HG03354 (cell line): ENCODE data around the gene ABLIM1.

Experiments used
- ATAC-seq: cut with Tn5 transposase; IDR thresholded peaks from one replicate; pipeline ENCODE4 v1.9.1; 2021; ENCODE audit warnings: mild to moderate bottlenecking; ENCODE audit not compliant: unreplicated experiment, poor library complexity, severe bottlenecking

ABLIM1 gene

DNA sequence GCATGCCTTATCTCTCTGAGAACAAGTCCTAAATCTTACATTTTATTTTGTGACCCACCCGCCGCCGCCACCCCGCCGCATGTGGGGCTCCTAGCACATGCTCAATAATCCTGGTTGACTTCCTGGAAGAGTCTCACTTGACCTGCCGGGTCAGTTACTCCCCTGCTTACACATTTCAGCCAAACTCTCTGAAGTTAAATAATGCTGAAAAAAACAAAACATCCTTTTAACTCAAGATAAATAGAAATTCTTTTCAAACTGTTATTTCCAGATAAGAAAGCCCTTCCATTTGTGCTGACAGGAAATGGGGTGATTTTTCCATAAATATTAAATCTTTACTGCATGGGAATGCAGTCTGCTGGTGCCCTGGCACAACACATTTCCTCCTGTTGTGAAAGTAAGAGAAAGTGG lies 123.5 kb downstream of the ABLIM1 start:
- no peak for ATAC-seq

DNA sequence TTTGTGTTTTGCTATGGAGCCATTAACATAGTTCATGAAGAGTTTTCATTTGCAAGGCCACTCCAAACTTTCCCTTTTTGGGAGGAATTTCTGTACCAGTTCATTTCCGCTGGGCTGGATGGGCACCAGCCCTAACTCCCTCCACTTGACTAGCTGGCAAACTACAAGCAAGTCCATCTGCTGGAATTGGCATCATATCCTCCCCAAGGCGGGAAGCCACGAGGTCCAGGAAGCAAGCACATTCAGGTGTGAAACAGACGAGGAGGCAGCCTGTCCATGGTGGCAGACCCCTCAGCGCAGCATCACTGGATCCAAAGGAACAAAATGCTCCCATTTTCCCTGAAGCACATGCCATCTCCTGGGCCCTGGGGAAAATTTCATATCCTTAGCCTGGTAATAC lies 125.8 kb downstream of the ABLIM1 start:
- no peak for ATAC-seq

DNA sequence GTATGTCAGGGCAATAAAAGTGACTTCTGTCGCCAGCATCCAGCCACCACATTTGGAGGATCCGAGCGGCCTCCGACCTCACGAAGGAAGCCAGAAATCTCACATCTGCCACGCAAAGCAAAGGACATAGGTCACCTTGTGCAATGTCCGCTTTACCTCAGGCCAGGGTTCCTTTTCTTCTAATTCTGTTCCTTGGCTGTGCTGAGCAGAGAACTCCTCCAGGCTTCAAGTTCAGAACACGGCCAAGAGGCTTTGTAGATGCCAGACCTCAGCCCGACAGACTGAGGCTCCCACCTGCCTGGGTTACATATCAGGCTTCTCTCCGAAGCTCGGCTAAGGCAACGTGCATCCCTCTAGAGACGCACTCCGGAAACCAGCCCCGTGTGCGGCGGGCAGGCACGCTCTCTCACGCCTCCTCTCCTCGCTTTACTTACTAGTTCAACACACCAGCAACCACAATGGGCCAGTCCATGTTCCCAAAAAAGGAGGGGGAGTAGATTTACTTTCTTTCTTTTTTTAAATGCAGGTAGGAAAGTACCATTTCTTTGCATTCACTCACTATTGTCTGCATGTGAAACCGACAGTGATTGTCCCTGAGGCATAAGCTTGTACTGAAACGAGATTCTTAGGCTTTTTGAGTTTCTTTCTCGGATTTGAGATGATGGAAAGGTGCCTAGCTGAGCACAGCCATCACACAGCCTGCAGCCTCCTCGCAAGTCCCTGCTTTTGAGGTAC lies 131.4 kb downstream of the ABLIM1 start:
- ATAC-seq, result peak; percentile 98

DNA sequence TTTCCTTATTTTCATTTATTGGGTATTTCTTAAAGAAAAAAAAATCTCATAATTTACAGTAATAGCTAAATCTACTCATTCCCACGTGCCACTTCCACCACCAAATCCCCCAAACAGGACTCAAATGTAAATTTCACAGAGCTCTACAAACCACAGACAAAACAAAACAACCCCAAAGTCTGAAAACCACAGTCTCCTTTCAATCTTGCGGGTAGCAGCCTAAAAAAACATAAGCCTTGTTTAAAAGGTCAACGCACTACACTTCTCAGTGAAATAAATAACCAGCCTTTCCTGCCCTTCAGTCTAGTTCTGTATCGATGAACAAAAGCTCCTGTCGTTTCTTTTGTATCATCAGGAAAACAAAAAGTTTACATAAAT lies 132.0 kb downstream of the ABLIM1 start:
- ATAC-seq, result peak; percentile 36

DNA sequence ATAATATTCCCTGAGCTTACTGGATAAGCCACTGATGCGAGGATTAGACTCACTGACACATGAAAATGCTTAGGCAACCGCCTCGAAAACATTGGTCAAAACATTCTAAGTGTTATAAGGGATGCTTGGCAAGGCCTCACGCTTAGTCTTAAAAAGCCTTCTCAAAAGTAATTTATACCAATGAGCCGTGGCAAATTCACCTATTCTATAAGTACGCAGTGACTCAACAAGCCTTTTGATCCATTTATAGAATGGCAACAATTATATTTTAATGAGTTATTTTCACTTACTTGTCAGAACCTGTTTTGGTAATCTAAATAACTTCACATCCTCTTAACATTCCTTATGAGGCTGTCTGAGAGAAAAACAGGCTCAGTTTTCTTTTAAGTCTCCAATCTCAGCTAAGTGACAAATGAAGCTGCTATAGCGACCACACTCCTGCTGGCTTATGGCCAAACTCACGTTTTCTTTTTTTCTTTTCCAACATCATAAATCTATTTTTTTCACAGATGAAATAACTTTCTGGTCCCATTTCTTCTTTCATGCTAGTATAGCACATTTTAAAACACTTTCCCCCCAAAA lies 132.6 kb downstream of the ABLIM1 start:
- ATAC-seq, result no peak

DNA sequence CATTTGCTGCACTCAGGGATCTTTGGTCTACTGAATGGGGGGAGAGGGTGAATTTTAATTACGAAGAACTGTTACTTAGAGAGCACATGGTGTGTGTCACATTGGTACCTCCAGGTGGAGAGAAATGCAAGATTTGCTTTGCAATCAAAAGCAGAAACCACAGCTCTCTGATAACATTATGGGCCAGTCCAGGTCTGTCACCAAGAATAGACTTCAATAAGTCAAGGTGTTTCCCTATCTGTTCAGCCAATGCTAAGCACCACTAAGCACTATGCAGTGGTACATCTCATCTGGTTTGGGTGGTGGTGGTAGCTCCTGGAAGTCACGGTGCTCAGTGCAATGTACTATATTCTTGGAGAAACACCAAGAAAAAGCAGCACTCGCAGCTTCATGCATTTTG lies 134.2 kb downstream of the ABLIM1 start:
- no peak for ATAC-seq

DNA sequence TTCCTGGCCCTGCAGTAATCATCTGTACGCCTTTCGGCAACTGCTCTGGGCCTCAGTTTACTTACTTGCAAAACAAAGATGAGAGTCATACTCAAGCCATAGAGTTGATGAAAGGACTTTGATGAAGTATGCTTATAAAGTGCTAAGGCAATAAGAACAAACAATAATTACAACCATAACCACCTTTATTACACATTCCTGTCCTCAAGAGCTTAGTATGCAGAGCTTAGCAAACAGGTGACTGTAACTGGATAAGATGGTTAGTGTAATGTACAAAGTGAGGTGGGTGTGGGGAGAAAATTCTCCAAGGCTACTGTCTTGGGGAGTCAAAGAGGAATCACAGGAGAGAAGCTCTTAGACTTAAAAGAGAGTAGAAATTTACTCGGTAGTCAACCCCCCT lies 136.8 kb downstream of the ABLIM1 start:
- ATAC-seq, result no peak

DNA sequence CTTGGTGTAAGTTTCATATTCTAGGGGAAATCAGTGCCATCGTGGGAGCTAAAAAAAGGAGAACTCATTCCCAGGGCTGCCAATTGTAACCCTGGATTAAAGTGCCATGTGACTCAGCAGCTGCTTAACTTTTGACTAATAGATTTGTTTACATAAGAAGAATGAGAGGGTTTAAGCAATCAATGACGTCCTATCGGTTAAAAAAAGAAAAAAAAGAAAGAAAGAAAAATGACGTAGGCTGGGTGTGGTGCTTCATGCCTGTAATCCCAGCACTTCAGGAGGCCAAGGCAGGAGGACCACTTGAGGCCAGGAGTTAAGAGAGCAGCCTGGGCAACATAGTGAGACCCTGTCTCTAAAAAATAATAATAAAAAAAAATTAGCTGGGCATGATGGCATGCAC lies 137.6 kb downstream of the ABLIM1 start:
- no peak for ATAC-seq

DNA sequence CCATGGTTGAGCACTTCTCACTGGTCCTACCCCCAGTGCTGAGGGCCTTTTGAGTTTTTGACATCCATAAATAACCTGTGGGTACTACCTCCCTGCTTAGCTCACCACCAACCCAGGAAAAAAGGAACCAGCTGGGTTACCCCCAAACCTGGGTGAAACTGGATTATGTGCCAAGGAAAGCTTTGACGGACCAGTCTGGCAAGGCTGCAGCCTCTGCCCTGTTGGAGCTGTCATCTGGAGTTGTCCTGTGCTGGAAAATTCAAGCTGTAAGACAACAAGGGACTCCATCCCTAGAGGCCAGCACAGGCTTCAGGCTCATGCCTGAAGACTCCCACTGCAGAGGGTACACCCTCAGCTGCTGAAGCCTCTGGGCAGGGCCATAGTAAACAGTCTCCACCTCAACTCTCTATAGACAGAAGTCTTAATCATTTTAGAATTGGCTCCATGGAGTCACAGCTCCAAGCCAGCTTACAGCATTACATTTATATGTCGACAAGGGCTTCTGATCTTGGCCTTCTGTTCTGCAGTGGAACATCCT lies 138.2 kb downstream of the ABLIM1 start:
- ATAC-seq, result no peak

DNA sequence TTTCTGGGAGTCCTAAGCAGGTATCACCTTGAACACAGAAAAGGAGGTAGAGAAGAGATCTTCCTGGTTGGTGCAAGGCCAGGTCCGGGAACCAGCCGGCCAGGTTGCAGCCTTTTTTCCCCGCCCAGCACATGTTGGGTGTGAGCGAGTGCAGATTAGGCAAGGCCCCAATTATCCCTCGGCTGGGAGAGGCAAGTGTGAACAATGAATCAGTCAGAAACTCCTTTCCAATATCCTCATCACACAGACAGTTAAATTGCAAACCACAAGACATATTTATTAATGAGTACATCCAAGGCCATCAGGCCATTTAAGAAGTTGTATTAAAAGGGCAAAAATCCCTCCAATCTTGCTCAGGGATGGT lies 138.8 kb downstream of the ABLIM1 start:
- ATAC-seq, result no peak

DNA sequence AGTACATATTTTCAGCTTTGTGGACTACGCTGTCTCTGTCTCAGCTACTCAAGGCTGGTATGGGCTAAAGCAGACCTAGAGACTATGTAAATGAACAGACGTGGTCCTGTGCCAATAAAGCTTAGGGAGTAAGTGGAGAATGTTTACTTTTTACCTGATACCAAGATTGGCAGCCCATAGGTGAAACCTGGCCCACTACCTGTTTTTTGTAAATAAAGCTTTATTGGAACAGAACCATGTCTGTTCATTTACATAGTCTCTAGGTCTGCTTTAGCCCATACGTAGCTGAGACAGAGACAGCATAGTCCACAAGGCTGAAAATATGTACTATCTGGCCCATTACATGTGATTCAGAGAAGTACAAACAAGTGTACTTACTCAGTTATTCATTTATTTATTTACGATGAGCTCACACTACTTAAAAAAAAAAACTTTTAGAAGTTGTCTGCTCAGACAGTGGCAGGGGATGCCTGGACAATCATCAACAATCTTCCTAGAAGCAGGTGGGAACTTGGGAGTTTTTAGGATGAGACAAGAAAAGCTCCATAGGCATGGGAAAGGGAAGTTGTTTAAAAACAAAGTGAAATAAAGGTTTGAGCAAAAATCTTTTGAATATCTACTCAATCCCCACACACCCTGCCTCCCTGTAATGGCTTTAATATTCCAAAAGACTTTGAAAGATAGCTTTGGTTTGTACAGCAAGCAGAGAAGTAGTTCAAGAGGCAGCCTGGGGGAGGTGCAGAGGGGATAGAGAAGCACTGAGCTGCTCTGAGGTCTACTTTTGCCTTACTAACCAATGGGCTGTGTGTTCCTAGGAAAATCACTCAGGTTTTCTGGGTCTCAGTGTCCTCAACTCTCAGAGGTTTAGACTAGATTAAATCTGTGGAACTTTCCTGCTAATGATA lies 139.4 kb downstream of the ABLIM1 start:
- no peak for ATAC-seq

DNA sequence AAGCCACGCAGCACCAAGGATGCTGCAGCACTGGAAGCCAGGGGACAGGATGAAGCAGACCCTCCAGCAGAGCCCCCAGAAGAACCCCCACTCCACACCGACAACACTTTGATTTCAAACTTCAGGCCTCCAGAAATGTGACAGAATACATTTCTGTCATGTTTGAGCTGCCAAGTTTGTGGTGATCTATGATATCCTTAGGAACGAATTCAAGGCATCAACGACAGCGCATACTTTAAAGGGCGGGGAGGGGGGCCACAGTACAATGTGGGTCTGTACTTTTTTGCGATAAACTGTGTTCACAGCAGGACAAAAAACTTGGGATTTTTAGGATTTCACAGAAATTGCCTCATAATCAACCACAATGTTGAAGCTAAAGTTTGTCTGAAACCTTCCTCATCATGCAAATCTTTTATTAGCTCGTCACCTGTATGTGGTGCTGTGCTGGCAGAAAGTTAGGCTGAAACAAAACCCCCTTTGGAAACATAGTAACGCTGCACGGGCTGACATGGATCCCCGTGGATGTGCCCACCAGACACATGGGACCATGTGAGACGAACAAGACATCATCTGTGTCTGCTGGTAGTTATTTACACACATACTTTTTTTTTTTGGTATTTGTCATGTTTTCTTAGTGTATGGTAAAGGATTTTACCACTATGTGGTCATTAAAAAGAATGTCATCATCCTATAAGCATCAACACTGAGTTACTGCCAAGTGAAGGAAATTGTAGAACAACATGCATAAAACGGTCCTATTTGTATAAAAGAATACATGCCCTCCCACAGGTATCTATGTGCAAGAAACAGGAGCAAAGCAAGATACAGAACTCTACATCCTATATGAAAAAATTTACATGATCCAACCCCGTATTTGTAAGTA lies 140.5 kb downstream of the ABLIM1 start:
- no peak for ATAC-seq

DNA sequence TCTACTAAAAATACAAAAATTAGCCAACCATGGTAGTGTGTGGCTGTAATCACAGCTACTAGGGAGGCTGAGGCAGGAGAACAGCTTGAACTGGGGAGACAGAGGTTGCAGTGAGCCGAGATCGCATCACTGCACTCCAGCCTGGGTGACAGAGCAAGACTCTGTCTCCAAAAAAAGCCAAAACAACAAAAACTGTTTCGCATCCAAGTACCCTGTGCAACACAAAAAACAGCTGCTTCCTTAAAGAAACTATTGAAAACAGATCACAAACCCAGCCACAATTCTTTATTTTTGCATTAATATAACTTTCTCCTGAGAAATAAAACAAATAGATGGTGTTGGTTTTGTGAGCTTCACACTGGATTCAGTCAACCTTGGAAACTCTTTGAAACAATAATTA lies 141.7 kb downstream of the ABLIM1 start:
- peak; percentile 53 for ATAC-seq

DNA sequence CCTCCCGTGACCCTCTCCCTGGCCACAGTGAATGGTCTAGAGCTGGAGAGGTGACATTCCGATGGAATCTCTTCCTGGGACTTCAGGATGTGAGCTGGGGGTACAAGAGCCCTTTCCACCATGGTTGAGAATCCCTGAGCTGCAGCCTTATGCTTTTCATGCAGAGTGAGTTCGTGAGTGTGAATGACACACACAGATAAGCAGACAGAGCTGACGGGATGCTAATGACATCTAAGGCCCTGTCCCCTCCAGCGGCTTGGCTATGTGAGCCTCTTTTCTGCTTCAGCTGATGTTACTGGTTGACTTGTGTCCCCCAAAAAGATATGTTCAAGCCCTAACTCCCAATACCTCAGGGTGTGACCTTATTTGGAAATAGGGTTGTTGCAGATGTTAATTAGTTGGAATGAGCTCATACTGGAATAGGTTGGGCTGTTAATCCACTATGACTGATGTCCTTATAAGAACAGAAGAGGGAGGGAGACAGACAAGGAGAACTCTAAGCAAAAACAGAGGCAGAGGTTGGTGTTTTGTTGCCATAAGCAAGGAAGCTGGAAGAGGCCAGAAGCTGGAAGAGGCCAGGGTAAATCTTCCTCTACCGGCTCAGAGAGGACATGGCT lies 142.7 kb downstream of the ABLIM1 start:
- ATAC-seq, result no peak

DNA sequence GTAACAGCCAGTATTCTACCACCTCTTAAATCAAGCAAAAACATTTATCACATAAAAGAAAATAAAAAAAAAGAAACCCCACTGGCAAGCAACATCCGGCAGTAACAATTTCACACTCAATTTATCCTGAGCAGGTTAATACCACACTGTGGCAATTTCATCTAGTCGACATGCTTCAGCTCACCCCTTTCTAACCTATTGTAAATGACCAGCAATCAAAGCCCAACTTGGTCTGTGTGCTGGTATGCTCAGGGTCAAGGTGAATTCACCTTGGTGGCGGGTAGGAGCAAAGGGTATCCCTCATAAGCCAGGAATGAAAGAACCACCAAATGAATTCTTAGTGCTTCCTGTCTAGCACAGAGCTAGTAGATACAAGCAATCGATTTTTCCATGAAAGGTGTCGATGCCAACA lies 144.7 kb downstream of the ABLIM1 start:
- no peak for ATAC-seq

DNA sequence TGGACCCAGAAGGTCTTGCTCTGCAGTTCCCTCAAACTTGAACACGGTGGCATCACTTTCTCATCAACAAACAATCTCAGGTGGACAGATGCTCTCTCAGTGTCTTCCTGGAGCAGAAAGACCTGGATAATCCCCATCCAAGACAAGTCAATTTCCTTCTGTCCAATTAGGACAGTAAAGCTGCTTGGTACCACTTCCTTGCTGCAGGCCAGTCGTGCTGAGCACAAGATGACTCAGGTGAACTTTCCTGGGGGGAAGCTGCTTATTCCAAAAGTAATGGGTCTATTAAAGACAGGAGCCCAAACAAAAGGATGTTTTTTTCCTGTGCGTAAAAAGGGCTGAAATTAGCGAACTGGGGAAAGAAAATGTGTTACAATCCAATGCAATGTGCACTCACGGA lies 146.2 kb downstream of the ABLIM1 start:
- ATAC-seq, result no peak

DNA sequence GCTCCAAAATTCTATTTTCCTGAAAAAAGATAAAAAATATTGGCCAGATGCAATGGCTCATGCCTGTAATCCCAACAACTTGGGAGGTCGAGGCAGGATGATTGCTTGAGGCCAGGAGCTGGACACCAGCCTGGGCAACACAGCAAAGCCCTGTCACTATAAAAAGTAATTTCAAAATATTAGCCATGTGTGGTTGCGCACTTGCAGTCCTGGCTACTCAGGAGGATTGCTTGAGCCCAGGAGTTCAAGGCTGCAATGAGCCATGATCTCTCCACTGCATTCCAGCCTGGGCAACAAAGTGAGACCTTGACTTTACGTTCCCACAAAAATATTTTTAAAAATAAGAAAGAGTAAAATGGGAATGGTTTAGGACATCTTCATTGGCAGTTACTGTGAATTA lies 149.7 kb downstream of the ABLIM1 start:
- ATAC-seq, result no peak

DNA sequence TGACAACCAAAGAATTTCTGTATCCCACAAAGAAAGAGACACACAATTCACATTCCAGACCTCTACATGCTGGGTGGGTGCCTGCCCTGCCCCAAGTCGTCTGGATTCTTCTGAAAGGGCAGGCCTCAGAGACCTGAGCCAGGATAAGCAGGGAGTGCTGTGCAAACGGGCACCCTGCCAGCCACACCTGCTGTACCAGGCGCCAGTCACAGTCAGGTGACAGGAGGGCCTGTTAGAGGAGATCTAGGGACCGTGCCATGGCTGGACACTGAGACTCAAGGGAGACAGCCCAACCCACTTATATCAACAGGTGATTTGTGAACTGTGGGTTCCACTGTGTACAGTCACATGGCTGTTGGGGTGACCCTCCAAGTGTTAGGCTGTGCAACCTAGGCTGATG lies 150.6 kb downstream of the ABLIM1 start:
- no peak for ATAC-seq

DNA sequence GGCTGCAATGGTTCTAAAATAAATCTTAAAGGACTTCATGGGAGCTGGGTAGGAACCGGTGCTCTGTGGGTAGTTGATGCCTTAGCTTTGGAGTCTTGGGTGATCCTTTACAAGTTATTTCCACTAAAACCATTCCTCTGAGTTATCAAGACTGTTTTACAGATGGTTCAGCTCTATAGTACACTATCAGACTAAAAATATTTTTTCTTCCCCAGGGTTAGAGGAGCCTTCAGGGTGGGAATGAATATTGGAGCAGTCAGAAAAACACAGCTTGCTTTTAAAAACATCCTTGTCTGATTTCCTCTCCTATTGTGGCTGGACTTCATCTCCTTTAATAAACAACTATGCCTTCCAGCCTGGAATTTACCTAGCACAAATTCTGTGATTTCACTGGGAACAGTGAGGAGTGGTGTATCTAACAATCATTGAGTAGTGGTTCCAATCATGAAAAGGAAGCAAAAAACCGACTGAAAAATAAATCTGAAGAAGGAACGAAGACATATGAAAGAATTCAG lies 151.1 kb downstream of the ABLIM1 start:
- ATAC-seq, result no peak
